ENCODE results near the gene PDE6D. TPM values are rescaled to one million over a fixed set of nuclear protein-coding genes. Genes with fewer than 3 reads are reported as not detected.

The PDE6D gene
- total RNA-seq, 1 donor from 2014 or later: 47.1 TPM

- Mint-ChIP-seq H3K36me3 (ENCODE audit: unreplicated experiment) (no peaks in the 10 kb centered on the region), H3K4me1 (ENCODE audit: low read depth, unreplicated experiment) (peaks cover 13% of the 10 kb centered on the region), H3K27ac (ENCODE audit: unreplicated experiment) (no peak overlapping the region), H3K27me3 (ENCODE audit: unreplicated experiment) (peaks cover 2% of the 10 kb centered on the region), H3K4me3 (ENCODE audit: unreplicated experiment) (no peak overlapping the region), H3K9me3 (ENCODE audit: unreplicated experiment) (no peaks in the 10 kb centered on the region)
- no peak for TF ChIP-seq CTCF (IDR thresholded peaks at IDR 0.05; ENCODE audit: partially characterized antibody, unreplicated experiment)
- DNase-seq: no peak
Observed at GRCh38 chr2:231743376-231744116, 37.5 kb downstream of the PDE6D start.

GRCh38 chr2:231737761-231738160, 43.3 kb downstream of the PDE6D start:
- Mint-ChIP-seq H3K36me3 (ENCODE audit: unreplicated experiment) (no peaks in the 10 kb centered on the region), H3K27me3 (ENCODE audit: unreplicated experiment) (no peaks in the 10 kb centered on the region), H3K4me3 (ENCODE audit: unreplicated experiment) (no peak overlapping the region), H3K9me3 (ENCODE audit: unreplicated experiment) (no peaks in the 10 kb centered on the region), H3K27ac (ENCODE audit: unreplicated experiment) (no peak overlapping the region), H3K4me1 (ENCODE audit: low read depth, unreplicated experiment) (peaks cover 3% of the 10 kb centered on the region)
- TF ChIP-seq CTCF (IDR thresholded peaks at IDR 0.05; ENCODE audit: partially characterized antibody, unreplicated experiment): no peak
- no peak for DNase-seq

GRCh38 chr2:231732604-231733003, 48.5 kb downstream of the PDE6D start:
- H3K36me3 Mint-ChIP-seq (ENCODE audit: unreplicated experiment): no peaks in the 10 kb centered on the region
- H3K27me3 Mint-ChIP-seq (ENCODE audit: unreplicated experiment): no peaks in the 10 kb centered on the region

GRCh38 chr2:231727621-231728020, 53.5 kb downstream of the PDE6D start:
- Mint-ChIP-seq H3K27me3 (ENCODE audit: unreplicated experiment) (no peaks in the 10 kb centered on the region), H3K4me1 (ENCODE audit: low read depth, unreplicated experiment) (peaks cover 9% of the 10 kb centered on the region), H3K4me3 (ENCODE audit: unreplicated experiment) (peak overlapping the region; percentile 4), H3K27ac (ENCODE audit: unreplicated experiment) (peak overlapping the region; percentile 41), H3K9me3 (ENCODE audit: unreplicated experiment) (peaks cover 5% of the 10 kb centered on the region), H3K36me3 (ENCODE audit: unreplicated experiment) (no peaks in the 10 kb centered on the region)
- DNase-seq: peak; percentile 36
- no peak for TF ChIP-seq CTCF (IDR thresholded peaks at IDR 0.05; ENCODE audit: partially characterized antibody, unreplicated experiment)

More at GRCh38 chr2:231732604-231733003, 48.5 kb downstream of the PDE6D start:
- no peak for DNase-seq
- Mint-ChIP-seq H3K4me3 (ENCODE audit: unreplicated experiment) (no peak overlapping the region), H3K9me3 (ENCODE audit: unreplicated experiment) (no peaks in the 10 kb centered on the region), H3K4me1 (ENCODE audit: low read depth, unreplicated experiment) (peaks cover 5% of the 10 kb centered on the region), H3K27ac (ENCODE audit: unreplicated experiment) (no peak overlapping the region)
- no peak for TF ChIP-seq CTCF (IDR thresholded peaks at IDR 0.05; ENCODE audit: partially characterized antibody, unreplicated experiment)

GRCh38 chr2:231726276-231726675, 54.8 kb downstream of the PDE6D start:
- Mint-ChIP-seq H3K36me3 (ENCODE audit: unreplicated experiment) (no peaks in the 10 kb centered on the region), H3K27ac (ENCODE audit: unreplicated experiment) (no peak overlapping the region), H3K9me3 (ENCODE audit: unreplicated experiment) (peaks cover 5% of the 10 kb centered on the region), H3K4me3 (ENCODE audit: unreplicated experiment) (no peak overlapping the region), H3K27me3 (ENCODE audit: unreplicated experiment) (no peaks in the 10 kb centered on the region), H3K4me1 (ENCODE audit: low read depth, unreplicated experiment) (peaks cover 12% of the 10 kb centered on the region)
- TF ChIP-seq CTCF (IDR thresholded peaks at IDR 0.05; ENCODE audit: partially characterized antibody, unreplicated experiment): no peak
- DNase-seq: no peak
